ENCODE data around the gene SEC61A1.

SEC61A1 gene

DNA sequence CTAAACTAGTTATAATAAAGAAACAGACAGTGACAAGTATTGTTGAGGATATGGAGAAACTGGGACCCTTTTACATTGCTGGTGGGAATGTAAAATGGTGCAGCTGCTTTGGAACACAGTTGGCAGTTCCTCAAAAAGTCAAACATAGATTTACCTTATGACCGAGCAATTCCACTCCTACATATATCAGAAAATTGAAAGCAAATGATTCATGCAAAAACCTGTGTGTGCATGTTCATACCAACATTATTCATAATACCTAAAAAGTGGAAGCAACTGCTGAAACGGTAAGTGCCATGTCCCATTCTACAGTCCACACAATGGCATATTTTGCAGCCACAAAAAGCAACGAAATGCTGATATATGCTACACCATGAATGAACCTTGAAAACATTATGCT, 12.2 kb upstream of the SEC61A1 start:
- TF ChIP-seq, protein P1, sequence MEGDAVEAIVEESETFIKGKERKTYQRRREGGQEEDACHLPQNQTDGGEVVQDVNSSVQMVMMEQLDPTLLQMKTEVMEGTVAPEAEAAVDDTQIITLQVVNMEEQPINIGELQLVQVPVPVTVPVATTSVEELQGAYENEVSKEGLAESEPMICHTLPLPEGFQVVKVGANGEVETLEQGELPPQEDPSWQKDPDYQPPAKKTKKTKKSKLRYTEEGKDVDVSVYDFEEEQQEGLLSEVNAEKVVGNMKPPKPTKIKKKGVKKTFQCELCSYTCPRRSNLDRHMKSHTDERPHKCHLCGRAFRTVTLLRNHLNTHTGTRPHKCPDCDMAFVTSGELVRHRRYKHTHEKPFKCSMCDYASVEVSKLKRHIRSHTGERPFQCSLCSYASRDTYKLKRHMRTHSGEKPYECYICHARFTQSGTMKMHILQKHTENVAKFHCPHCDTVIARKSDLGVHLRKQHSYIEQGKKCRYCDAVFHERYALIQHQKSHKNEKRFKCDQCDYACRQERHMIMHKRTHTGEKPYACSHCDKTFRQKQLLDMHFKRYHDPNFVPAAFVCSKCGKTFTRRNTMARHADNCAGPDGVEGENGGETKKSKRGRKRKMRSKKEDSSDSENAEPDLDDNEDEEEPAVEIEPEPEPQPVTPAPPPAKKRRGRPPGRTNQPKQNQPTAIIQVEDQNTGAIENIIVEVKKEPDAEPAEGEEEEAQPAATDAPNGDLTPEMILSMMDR (IDR thresholded peaks at IDR 0.05; ENCODE audit: control insufficient read depth, extremely low read depth, insufficient read depth), result no peak
- DNase-seq (ENCODE audit: low read depth), result no peak
- no peak overlapping the region for H3K4me3 ChIP-seq (ENCODE audit: low read depth, low read length)

DNA sequence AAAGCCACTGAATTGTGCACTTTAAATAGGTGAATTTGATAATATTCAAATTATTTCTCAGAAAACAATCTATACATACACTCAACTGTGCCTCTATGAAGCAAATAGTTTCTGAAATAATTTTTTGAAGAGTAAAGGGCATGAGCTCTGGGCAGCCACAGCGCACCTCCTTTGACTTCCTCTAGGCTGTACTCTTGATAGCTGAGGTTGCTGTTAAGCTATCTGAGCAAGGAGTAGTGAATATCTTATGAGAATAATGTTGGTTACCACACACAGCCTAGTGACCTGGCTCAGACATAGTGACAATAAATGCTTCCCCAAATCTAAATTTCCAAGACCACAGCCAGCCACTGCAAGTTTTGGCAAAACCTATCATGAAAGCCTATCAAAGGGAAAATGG, 11.6 kb upstream of the SEC61A1 start:
- no peak overlapping the region for H3K4me3 ChIP-seq (ENCODE audit: low read depth, low read length)
- TF ChIP-seq, protein P1 (IDR thresholded peaks at IDR 0.05; ENCODE audit: control insufficient read depth, extremely low read depth, insufficient read depth), result no peak
- no peak for DNase-seq (ENCODE audit: low read depth)

GRCh38 chr3:128041344-128041743, 10.9 kb upstream of the SEC61A1 start:
- no peak overlapping the region for H3K4me3 ChIP-seq (ENCODE audit: low read depth, low read length)
- TF ChIP-seq, protein P1 (IDR thresholded peaks at IDR 0.05; ENCODE audit: control insufficient read depth, extremely low read depth, insufficient read depth), result no peak
- no peak for DNase-seq (ENCODE audit: low read depth)

GRCh38 chr3:128050597-128050996, 1.6 kb upstream of the SEC61A1 start:
- DNase-seq (ENCODE audit: low read depth), result peak; percentile 50
- H3K4me3 ChIP-seq (ENCODE audit: low read depth, low read length), result peak overlapping the region; percentile 85
- TF ChIP-seq, protein P1 (IDR thresholded peaks at IDR 0.05; ENCODE audit: control insufficient read depth, extremely low read depth, insufficient read depth), result no peak

GRCh38 chr3:128051459-128051836, 789 bp upstream of the SEC61A1 start:
- no peak for DNase-seq (ENCODE audit: low read depth)
- H3K4me3 ChIP-seq (ENCODE audit: low read depth, low read length), result peak overlapping the region; percentile 85
- TF ChIP-seq, protein P1 (IDR thresholded peaks at IDR 0.05; ENCODE audit: control insufficient read depth, extremely low read depth, insufficient read depth), result no peak

DNA sequence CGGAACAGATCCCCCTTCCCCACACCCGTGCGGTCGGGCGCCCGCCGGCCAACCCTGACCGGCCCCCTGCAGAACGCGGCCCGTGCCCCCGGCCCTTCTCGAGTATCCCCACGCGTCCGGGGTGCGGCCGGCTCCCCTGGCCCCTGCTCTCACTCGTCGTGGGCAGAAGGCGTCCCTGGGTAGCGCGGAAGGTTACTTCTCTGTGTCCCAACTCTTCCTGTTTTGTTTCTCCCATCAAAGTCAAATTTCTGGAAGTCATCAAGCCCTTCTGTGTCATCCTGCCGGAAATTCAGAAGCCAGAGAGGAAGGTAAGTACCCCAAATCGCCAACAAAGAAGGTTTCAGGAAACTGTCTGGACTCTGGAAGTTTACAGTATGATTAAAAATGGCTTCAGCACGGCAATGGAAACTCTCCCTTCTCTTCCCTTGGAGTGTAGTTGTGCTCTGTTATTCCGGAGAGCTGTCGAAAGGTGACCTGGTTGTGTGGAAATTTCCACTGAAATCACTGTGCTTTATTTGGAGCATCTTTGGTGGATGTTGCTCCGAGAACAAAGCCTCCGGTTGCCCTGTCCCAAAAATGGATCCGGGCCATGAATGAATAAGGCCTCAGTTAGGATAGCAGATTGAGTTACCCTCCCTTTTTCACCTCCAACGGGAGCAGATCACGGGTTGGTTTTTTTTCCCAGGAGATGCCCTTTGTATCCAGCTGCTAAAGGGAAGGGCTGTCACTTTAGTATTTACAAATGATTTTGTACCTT, 536 bp downstream of the SEC61A1 start:
- H3K4me3 ChIP-seq (ENCODE audit: low read depth, low read length), result peak overlapping the region; percentile 68
- TF ChIP-seq, protein P1 (IDR thresholded peaks at IDR 0.05; ENCODE audit: control insufficient read depth, extremely low read depth, insufficient read depth), result no peak
- no peak for DNase-seq (ENCODE audit: low read depth)

GRCh38 chr3:128053614-128054013, 1.4 kb downstream of the SEC61A1 start:
- DNase-seq (ENCODE audit: low read depth), result no peak
- TF ChIP-seq, protein P1 (IDR thresholded peaks at IDR 0.05; ENCODE audit: control insufficient read depth, extremely low read depth, insufficient read depth), result no peak
- H3K4me3 ChIP-seq (ENCODE audit: low read depth, low read length), result peak overlapping the region; percentile 68
